Caki2 (cell line): ENCODE results near the gene MAP3K21. TPM values are rescaled to one million over a fixed set of nuclear protein-coding genes. Genes with fewer than 3 reads are reported as not detected.

Source experiments
- DNase-seq: peaks from one replicate; pipeline ENCODE4 v3.0.0-alpha.2; 2015; ENCODE audit warnings: low read depth
- in situ Hi-C: cut with HindIII; loops from 2 replicates; pipeline ENCODE4 v1.10.0; 2016; ENCODE audit warnings: low sequenced_read_pairs, low pct_unique_long_range_greater_than_20kb, mixed read lengths
- total RNA-seq: library from RNA; depleted of rRNA; stranded (reverse); fragments of >200 nt; shearing (Covaris generic); gene quantifications from 2 replicates; pipeline ENCODE4 v1.2.3, GENCODE V29; 2014; ENCODE audit warnings: low replicate concordance; rRNA removed

MAP3K21 gene
- total RNA-seq, 1 experiment from 2014 or later: 4.9 TPM

GRCh38 chr1:233395863-233396646 lies 68.5 kb downstream of the MAP3K21 start:
- in situ Hi-C loops: no loop called here

GRCh38 chr1:233406339-233406960 lies 78.9 kb downstream of the MAP3K21 start:
- in situ Hi-C loops: no loop called here

More at GRCh38 chr1:233395863-233396646, 68.5 kb downstream of the MAP3K21 start:
- DNase-seq: no peak

DNA sequence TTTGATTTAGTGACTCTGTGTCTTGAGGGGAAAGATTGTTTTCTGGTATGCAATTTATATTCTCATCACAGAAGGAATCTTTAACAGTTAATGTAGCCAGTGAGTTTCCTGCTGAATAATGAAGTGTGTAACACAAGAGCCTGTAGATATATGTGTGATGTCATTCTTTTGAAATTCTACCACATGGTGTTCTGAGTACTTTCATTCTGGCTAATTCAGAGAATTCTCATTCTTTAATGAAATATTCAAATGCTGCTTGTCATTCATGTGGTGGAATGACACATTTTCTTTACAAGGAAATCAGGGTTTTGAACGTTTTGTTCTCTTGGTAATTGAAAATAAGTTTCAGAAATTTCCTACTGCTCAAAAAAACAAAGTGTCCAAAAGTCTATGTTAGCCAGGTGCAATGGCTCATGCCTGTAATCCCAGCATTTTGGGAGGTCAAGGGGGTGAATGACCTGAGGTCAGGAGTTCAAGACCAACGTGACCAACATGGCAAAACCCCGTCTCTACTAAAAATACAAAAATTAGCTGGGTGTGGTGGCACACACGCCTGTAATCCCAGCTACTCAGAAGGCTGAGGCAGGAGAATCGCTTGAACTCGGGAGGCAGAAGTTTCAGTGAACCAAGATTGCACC lies 79.6 kb downstream of the MAP3K21 start:
- in situ Hi-C loops: no loop called here
- no peak for DNase-seq

More at GRCh38 chr1:233406339-233406960, 78.9 kb downstream of the MAP3K21 start:
- no peak for DNase-seq

- in situ Hi-C loops: no loop called here
- DNase-seq: no peak
Measured at GRCh38 chr1:233409540-233409939, 82.0 kb downstream of the MAP3K21 start.

DNA sequence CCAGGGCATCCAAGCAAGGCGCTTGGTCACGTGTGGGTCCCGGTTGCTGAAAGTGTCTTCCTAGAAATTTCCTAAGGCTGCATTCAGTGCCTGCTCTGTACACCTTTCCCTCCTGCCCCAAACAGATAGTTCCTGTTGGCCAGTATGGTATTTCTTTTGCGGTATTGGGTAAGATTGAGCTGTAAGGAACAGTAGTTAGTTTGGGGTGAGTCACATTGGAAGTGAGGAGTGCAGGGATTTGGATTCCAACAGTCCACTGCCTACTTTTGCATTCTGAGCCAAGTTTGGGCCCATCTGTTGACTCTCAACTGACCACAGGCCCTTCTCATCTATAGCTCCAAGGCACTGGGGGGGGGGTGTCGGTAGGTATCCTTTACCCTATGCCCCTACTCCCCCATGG lies 83.4 kb downstream of the MAP3K21 start:
- in situ Hi-C loops: no loop called here

GRCh38 chr1:233412812-233413211 lies 85.3 kb downstream of the MAP3K21 start:
- DNase-seq: no peak
- in situ Hi-C loops: no loop called here

More for the DNA sequence above, 83.4 kb downstream of the MAP3K21 start:
- DNase-seq: no peak

GRCh38 chr1:233421293-233421692 lies 93.8 kb downstream of the MAP3K21 start:
- in situ Hi-C loops: no loop called here
- DNase-seq: no peak

DNA sequence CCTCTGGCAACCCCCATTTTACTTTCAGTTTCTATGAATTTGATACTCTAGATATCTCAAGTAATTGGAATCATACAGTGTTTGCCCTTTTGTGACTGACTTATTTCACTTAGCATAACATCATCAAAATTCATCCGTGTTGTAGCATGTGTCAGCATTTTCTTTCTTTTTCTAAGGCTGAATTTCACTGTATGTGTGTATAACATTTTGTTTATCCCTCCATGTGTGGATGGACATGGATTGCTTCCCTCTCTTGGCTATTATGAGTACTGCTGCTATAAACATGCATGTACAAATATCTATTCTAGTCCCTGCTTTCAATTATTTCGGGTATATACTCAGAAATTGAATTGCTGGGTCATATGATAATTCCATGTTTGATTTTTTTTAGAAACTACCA lies 97.3 kb downstream of the MAP3K21 start:
- in situ Hi-C loops: no loop called here

GRCh38 chr1:233427907-233428306 lies 100.4 kb downstream of the MAP3K21 start:
- in situ Hi-C loops: no loop called here
- no peak for DNase-seq

More for the DNA sequence above, 97.3 kb downstream of the MAP3K21 start:
- peak; percentile 12 for DNase-seq

DNA sequence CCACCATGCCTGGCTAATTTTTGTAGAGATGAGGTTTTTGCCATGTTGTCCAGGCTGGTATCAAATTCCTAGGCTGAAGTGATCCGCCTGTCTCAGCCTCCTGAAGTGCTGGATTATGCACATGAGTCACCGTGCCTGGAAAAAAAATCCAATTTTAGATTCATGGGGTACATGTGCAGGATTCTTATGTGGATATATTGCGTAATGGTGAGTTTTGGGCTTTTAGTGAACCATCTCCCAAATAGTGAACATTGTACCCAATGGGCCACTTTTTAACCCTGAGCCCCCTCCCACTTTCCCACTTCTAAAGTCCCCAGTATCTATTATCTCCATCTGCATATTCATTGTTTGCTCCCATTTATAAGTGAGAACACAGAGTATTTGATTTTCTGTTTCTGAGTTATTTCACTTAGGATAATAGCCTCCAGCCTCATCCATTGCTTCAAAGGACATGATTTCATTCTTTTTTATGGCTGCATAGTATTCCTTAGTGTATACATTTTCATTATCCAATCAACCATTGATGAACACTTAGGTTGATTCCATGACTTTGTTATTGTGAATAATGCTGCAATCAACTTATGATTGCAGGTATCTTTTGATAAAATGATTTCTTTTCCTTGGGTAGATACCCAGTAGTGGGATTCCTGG lies 104.4 kb downstream of the MAP3K21 start:
- in situ Hi-C loops: no loop called here
- no peak for DNase-seq

DNA sequence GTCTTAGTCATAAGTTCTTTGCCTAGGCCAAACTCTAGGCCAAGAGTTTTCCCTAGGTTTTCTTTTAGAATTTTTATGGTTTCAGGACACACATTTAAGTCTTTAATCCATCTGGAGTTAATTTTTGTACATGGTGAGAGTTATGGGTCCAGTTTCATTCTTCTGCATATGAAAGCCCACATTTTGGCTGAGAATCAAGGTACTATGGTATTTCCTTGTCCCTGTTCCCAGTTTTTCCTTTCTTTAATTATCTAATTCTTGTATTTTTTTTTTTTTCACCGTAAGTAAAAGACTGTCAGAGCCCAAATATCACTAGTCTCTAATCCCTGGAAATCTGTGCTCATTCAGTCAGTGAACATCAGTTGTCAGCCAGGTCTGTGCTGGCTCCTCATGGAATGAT lies 105.4 kb downstream of the MAP3K21 start:
- in situ Hi-C loops: no loop called here

DNA sequence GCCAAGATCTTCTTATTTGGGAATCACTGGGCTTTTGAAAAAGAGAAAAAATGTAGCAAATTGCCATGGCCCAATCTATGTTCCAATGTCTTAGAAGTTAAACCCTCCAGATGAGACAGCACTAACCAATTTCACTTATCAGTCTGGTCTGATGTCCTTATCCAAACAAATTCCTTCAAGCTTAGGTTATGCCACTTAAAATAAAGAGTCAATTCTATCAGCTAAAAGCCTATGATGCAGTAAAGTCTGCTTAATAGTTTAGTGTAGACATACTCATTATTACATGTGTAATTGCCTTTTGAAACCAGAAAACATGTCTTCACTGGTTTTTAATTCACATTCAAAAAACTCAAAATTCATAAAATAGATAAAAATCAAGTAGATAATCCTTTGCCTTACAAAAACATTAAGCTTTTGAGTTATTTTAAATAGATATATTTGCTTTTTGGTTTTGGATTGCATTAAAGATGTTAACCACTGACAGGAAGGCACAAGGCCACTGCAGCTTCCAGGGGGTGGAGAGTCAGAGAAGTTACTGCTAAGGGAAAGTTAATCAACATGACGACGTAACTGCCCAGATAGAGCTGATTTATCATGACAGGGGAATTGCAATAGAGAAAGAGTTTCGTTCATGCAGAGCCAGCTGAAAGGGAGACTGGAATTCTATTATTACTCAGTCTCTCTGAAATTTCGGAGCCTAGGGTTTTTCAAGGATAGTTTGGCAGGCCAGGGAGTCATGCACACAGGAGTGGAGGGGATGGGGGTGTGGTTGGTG lies 106.1 kb downstream of the MAP3K21 start:
- DNase-seq: no peak
- in situ Hi-C loops: no loop called here

More for the DNA sequence above, 105.4 kb downstream of the MAP3K21 start:
- no peak for DNase-seq

Other genes with a start within 250 kb of the MAP3K21 start
- 4.4 and 12.2 TPM in 2 replicates for gene PCNX2, start 32.0 kb upstream of the MAP3K21 start, total RNA-seq